ENCODE measurements around the gene AZI2.

AZI2 gene

GRCh38 chr3:28334552-28334951 lies 14.1 kb downstream of the AZI2 start:
- no peaks in the 10 kb centered on the region for H3K4me1 Mint-ChIP-seq
- no peak overlapping the region for H3K4me3 Mint-ChIP-seq
- no peak overlapping the region for H3K27ac Mint-ChIP-seq
- TF ChIP-seq CTCF (IDR thresholded peaks at IDR 0.05; ENCODE audit: unreplicated experiment in 3 of 3), result peak in 2 of 3 experiments; percentile 9 to 21
- no peaks in the 10 kb centered on the region for H3K9me3 Mint-ChIP-seq
- peaks cover 31% of the 10 kb centered on the region for H3K36me3 Mint-ChIP-seq (ENCODE audit: low read depth)
- H3K27me3 Mint-ChIP-seq (ENCODE audit: low read depth), result no peaks in the 10 kb centered on the region

- no peaks in the 10 kb centered on the region for H3K9me3 Mint-ChIP-seq
- peak; percentile 51 to 91 (median 61) for TF ChIP-seq CTCF (IDR thresholded peaks at IDR 0.05; ENCODE audit: unreplicated experiment in 3 of 3)
- no peak overlapping the region for H3K4me3 Mint-ChIP-seq
- no peaks in the 10 kb centered on the region for H3K4me1 Mint-ChIP-seq
- no peak overlapping the region for H3K27ac Mint-ChIP-seq
- no peaks in the 10 kb centered on the region for H3K27me3 Mint-ChIP-seq (ENCODE audit: low read depth)
- peaks cover 29% of the 10 kb centered on the region for H3K36me3 Mint-ChIP-seq (ENCODE audit: low read depth)
These were observed 20.2 kb downstream of the AZI2 start for GRCh38 chr3:28328188-28329151.

GRCh38 chr3:28326458-28326926 lies 22.1 kb downstream of the AZI2 start:
- no peak for TF ChIP-seq CTCF (IDR thresholded peaks at IDR 0.05; ENCODE audit: unreplicated experiment in 3 of 3)
- no peaks in the 10 kb centered on the region for H3K4me1 Mint-ChIP-seq
- no peaks in the 10 kb centered on the region for H3K27me3 Mint-ChIP-seq (ENCODE audit: low read depth)

GRCh38 chr3:28322464-28322863 lies 26.2 kb downstream of the AZI2 start:
- H3K36me3 Mint-ChIP-seq (ENCODE audit: low read depth), result peaks cover 21% of the 10 kb centered on the region
- no peaks in the 10 kb centered on the region for H3K4me1 Mint-ChIP-seq
- H3K4me3 Mint-ChIP-seq, result no peak overlapping the region
- no peaks in the 10 kb centered on the region for H3K27me3 Mint-ChIP-seq (ENCODE audit: low read depth)
- no peak overlapping the region for H3K27ac Mint-ChIP-seq
- H3K9me3 Mint-ChIP-seq, result no peaks in the 10 kb centered on the region
- no peak for TF ChIP-seq CTCF (IDR thresholded peaks at IDR 0.05; ENCODE audit: unreplicated experiment in 3 of 3)

More at GRCh38 chr3:28326458-28326926, 22.1 kb downstream of the AZI2 start:
- no peak overlapping the region for H3K27ac Mint-ChIP-seq
- H3K4me3 Mint-ChIP-seq, result no peak overlapping the region
- H3K9me3 Mint-ChIP-seq, result no peaks in the 10 kb centered on the region
- H3K36me3 Mint-ChIP-seq (ENCODE audit: low read depth), result peaks cover 29% of the 10 kb centered on the region

- Mint-ChIP-seq H3K27ac (no peak overlapping the region), H3K4me3 (no peak overlapping the region), H3K27me3 (ENCODE audit: low read depth) (no peaks in the 10 kb centered on the region), H3K36me3 (ENCODE audit: low read depth) (peaks cover 17% of the 10 kb centered on the region), H3K4me1 (no peaks in the 10 kb centered on the region), H3K9me3 (no peaks in the 10 kb centered on the region)
- TF ChIP-seq CTCF (IDR thresholded peaks at IDR 0.05; ENCODE audit: unreplicated experiment in 3 of 3), result no peak
These were observed 27.6 kb downstream of the AZI2 start for GRCh38 chr3:28320981-28321380.

Measured in nephron (organoid).